Mesothelial cell of epicardium (in vitro differentiated cells): ENCODE data around the gene CHRM1. TPM values are rescaled to one million over a fixed set of nuclear protein-coding genes. Genes with fewer than 3 reads are reported as not detected.

Experiments used
- DNase-seq, 2 experiments: peaks; one replicate each; pipeline ENCODE4 v3.0.0; 2021; ENCODE audit warnings: low spot score in 2 of 2; ENCODE audit not compliant: unreplicated experiment in 2 of 2
- H3K27ac Mint-ChIP-seq: 2 replicates; pipeline ENCODE4 v1.8.0; 2021; ENCODE audit warnings: mixed read lengths
- H3K27me3 Mint-ChIP-seq: 2 replicates; pipeline ENCODE4 v1.8.0; 2021; ENCODE audit warnings: low read depth, mixed read lengths
- H3K36me3 Mint-ChIP-seq: 2 replicates; pipeline ENCODE4 v1.8.0; 2021; ENCODE audit warnings: mixed read lengths
- H3K4me1 Mint-ChIP-seq: 2 replicates; pipeline ENCODE4 v1.8.0; 2021; ENCODE audit warnings: mixed read lengths
- H3K4me3 Mint-ChIP-seq: 2 replicates; pipeline ENCODE4 v1.8.0; 2021; ENCODE audit warnings: mild to moderate bottlenecking, moderate library complexity, mixed read lengths
- H3K9me3 Mint-ChIP-seq: 2 replicates; pipeline ENCODE4 v1.8.0; 2021; ENCODE audit warnings: mixed read lengths
- CTCF ChIP-seq: fragments of 200-600 bp; sonication (generic); IDR thresholded peaks from one replicate; pipeline ENCODE4 v1.5.0; 2021; ENCODE audit warnings: antibody characterized with exemption; ENCODE audit not compliant: unreplicated experiment
- total RNA-seq: library from RNA; stranded (reverse); gene quantifications from 3 replicates; pipeline ENCODE4 v1.2.1, GENCODE V29; 2021

Gene CHRM1
- total RNA-seq, 1 donor from 2014 or later = 0.09 TPM

- Mint-ChIP-seq H3K27ac (no peak overlapping the region), H3K27me3 (no peaks in the 10 kb centered on the region), H3K4me1 (peaks cover 10% of the 10 kb centered on the region), H3K36me3 (no peaks in the 10 kb centered on the region), H3K4me3 (no peak overlapping the region), H3K9me3 (no peaks in the 10 kb centered on the region)
- DNase-seq = peak; percentile 70 to 92
- TF ChIP-seq CTCF = peak; percentile 90
Observed at GRCh38 chr11:62905927-62906531, 15.1 kb downstream of the CHRM1 start.

- no peak overlapping the region for H3K27ac Mint-ChIP-seq
- no peak overlapping the region for H3K4me3 Mint-ChIP-seq
- H3K36me3 Mint-ChIP-seq = no peaks in the 10 kb centered on the region
- H3K4me1 Mint-ChIP-seq = peaks cover 10% of the 10 kb centered on the region
- no peaks in the 10 kb centered on the region for H3K9me3 Mint-ChIP-seq
- H3K27me3 Mint-ChIP-seq = no peaks in the 10 kb centered on the region
- TF ChIP-seq CTCF = no peak
- DNase-seq = no peak
Observed at GRCh38 chr11:62905296-62905695, 15.9 kb downstream of the CHRM1 start.

- DNase-seq = no peak
- TF ChIP-seq CTCF = no peak
- H3K27ac Mint-ChIP-seq = no peak overlapping the region
- no peak overlapping the region for H3K4me3 Mint-ChIP-seq
- no peaks in the 10 kb centered on the region for H3K27me3 Mint-ChIP-seq
- no peaks in the 10 kb centered on the region for H3K36me3 Mint-ChIP-seq
- H3K4me1 Mint-ChIP-seq = peaks cover 4% of the 10 kb centered on the region
- no peaks in the 10 kb centered on the region for H3K9me3 Mint-ChIP-seq
Observed at GRCh38 chr11:62902932-62903331, 18.2 kb downstream of the CHRM1 start.

GRCh38 chr11:62898027-62898426 is 23.1 kb downstream of the CHRM1 start:
- no peaks in the 10 kb centered on the region for H3K9me3 Mint-ChIP-seq
- H3K27me3 Mint-ChIP-seq = no peaks in the 10 kb centered on the region
- H3K36me3 Mint-ChIP-seq = no peaks in the 10 kb centered on the region
- TF ChIP-seq CTCF = no peak
- DNase-seq = no peak
- peaks cover 4% of the 10 kb centered on the region for H3K4me1 Mint-ChIP-seq
- H3K27ac Mint-ChIP-seq = no peak overlapping the region
- no peak overlapping the region for H3K4me3 Mint-ChIP-seq

- no peak for DNase-seq
- no peak overlapping the region for H3K27ac Mint-ChIP-seq
- no peaks in the 10 kb centered on the region for H3K9me3 Mint-ChIP-seq
- H3K4me3 Mint-ChIP-seq = no peak overlapping the region
- no peaks in the 10 kb centered on the region for H3K27me3 Mint-ChIP-seq
- no peaks in the 10 kb centered on the region for H3K36me3 Mint-ChIP-seq
- H3K4me1 Mint-ChIP-seq = peaks cover 4% of the 10 kb centered on the region
- no peak for TF ChIP-seq CTCF
Observed at GRCh38 chr11:62897311-62897710, 23.9 kb downstream of the CHRM1 start.

GRCh38 chr11:62896049-62896448 is 25.1 kb downstream of the CHRM1 start:
- TF ChIP-seq CTCF = no peak
- DNase-seq = no peak
- Mint-ChIP-seq H3K9me3 (no peaks in the 10 kb centered on the region), H3K27ac (no peak overlapping the region), H3K27me3 (no peaks in the 10 kb centered on the region), H3K36me3 (no peaks in the 10 kb centered on the region), H3K4me3 (no peak overlapping the region), H3K4me1 (peaks cover 6% of the 10 kb centered on the region)
